Esophagus squamous epithelium (tissue), 4 donors: ENCODE measurements around the gene EHMT1.

Experiments used
- POLR2A ChIP-seq, 4 donors: fragments of 450-650 bp; IDR thresholded peaks; one replicate each; pipeline ENCODE4 v1.6.1; 2017; ENCODE audit warnings: antibody characterized with exemption in 4 of 4, mild to moderate bottlenecking in 4 of 4, moderate library complexity in 3 of 4
- TF ChIP-seq, protein P1 (sequence below), 6 experiments: fragments of 450-650 bp in 4 of 6; fragments of 200-600 bp in 2 of 6; sonication (generic) in 2 of 6; IDR thresholded peaks; one replicate each; pipeline ENCODE4 v1.5.1; 2016 to 2019; ENCODE audit warnings: antibody characterized with exemption in 6 of 6, mild to moderate bottlenecking in 4 of 6, moderate library complexity in 4 of 6

DNA sequence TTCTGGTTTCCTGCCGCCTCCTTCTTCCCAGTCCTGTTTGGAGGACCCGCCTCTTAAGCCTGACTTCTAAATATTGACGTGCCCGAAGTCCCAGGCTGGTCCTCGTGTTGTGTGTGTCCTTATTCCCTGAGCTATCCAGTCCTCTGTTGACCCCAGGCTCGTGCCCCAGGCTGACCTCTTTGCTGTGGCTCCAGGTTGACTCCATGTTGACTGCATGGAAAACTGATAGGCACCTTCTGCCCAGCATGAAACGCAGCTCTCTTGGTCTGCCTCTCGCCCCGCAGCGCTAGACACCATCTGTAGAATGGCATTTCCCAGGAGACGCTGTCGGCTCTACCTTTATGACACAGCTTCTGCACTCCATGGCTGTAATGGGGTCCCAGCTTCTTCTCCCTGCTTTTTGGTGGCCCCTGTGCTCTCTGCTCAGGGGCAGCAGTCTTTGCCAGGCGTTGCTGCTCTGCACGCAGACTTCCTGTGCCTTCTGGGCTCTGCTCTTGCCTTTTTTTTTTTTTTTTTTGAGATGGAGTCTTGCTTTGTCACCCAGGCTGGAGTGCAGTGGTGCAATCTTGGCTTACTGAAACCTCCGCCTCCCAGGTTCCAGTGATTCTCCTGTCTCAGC lies 28.4 kb downstream of the EHMT1 start:
- TF ChIP-seq, protein P1, sequence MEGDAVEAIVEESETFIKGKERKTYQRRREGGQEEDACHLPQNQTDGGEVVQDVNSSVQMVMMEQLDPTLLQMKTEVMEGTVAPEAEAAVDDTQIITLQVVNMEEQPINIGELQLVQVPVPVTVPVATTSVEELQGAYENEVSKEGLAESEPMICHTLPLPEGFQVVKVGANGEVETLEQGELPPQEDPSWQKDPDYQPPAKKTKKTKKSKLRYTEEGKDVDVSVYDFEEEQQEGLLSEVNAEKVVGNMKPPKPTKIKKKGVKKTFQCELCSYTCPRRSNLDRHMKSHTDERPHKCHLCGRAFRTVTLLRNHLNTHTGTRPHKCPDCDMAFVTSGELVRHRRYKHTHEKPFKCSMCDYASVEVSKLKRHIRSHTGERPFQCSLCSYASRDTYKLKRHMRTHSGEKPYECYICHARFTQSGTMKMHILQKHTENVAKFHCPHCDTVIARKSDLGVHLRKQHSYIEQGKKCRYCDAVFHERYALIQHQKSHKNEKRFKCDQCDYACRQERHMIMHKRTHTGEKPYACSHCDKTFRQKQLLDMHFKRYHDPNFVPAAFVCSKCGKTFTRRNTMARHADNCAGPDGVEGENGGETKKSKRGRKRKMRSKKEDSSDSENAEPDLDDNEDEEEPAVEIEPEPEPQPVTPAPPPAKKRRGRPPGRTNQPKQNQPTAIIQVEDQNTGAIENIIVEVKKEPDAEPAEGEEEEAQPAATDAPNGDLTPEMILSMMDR (IDR thresholded peaks at IDR 0.05) = no peak
- no peak for TF ChIP-seq POLR2A (IDR thresholded peaks at IDR 0.05)
